Esophagus (tissue), 2 donors: ENCODE data around the gene TIMM13. TPM values are rescaled to one million over a fixed set of nuclear protein-coding genes. Genes with fewer than 3 reads are reported as not detected.
"Not testable (repeated sequence)": the region's sequence is repeated elsewhere in the genome, so short reads cannot be mapped to it uniquely, and the experiment has no call there.

ENCODE experiments used
- H3K27ac ChIP-seq, 2 donors: one replicate each; pipeline ENCODE4 v1.5.1; 2013; ENCODE audit warnings: low read depth in 2 of 2, mild to moderate bottlenecking in 2 of 2, inconsistent platforms in 1 of 2, low read length in 1 of 2, moderate library complexity in 1 of 2
- H3K27me3 ChIP-seq, 2 donors: one replicate each; pipeline ENCODE4 v1.6.1; 2013; ENCODE audit warnings: low read length in 2 of 2, control low read depth in 1 of 2, mild to moderate bottlenecking in 1 of 2; ENCODE audit not compliant: insufficient read depth in 2 of 2, control insufficient read depth in 1 of 2
- H3K36me3 ChIP-seq, 2 donors: one replicate each; pipeline ENCODE4 v1.6.1; 2013; ENCODE audit warnings: low read length in 1 of 2; ENCODE audit not compliant: control insufficient read depth in 2 of 2, insufficient read depth in 2 of 2
- H3K4me1 ChIP-seq, 2 donors: one replicate each; pipeline ENCODE4 v1.6.1; 2013; ENCODE audit warnings: low read length in 1 of 2; ENCODE audit not compliant: control insufficient read depth in 2 of 2, insufficient read depth in 2 of 2
- H3K4me3 ChIP-seq, 2 donors: one replicate each; pipeline ENCODE4 v1.5.1; 2013; ENCODE audit warnings: low read length in 2 of 2, mild to moderate bottlenecking in 2 of 2, low read depth in 1 of 2, moderate library complexity in 1 of 2
- H3K9me3 ChIP-seq, 2 donors: one replicate each; pipeline ENCODE4 v1.6.1; 2013; ENCODE audit warnings: mild to moderate bottlenecking in 2 of 2, low read depth in 1 of 2, low read length in 1 of 2, moderate library complexity in 1 of 2; ENCODE audit not compliant: control insufficient read depth in 2 of 2, insufficient read depth in 1 of 2
- WGBS, 2 donors: extraction: QIAGEN DNeasy Blood & Tissue Kit; methylation state at CpG; one replicate each; pipeline ENCODE4 v1.1.7; 2013; 5-methylcytosine and 5-hydroxymethylcytosine counted together
- polyA plus RNA-seq, 2 donors: library from polyadenylated mRNA; stranded (reverse); fragments of 200-250 nt; gene quantifications; one replicate each; pipeline ENCODE4 v1.2.3, GENCODE V29; 2013
- donor health status: healthy with polysubstance abuse.
- donor health status: Bipolar disorder and iron deficiency.

TIMM13 gene
- polyA plus RNA-seq, 2 donors: 52.0 to 86.8 TPM

DNA sequence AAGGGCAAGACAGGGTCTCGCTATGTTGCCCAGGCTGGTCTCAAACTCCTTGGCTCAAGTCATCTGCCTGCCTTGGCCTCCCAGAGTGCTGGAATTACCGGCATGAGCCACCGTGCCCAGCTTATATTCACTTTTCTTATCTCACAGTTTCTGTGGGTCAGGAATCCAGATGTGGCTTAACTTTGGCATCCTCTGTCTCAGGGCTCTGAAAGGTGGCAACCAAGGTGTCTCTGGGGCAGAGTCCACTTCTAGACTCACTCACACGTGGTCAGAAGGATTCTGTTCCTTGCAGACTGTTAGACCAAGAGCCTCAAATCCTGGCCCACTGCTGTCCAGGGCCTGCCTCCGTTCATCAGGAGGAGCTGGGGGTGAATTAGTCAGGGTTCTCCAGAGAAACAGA, 37.0 kb upstream of the TIMM13 start:
- Histone ChIP-seq H3K36me3 (no peaks in the 10 kb centered on the region), H3K27ac (no peak overlapping the region), H3K4me3 (no peak overlapping the region), H3K4me1 (peaks cover 0 to 4% of the 10 kb centered on the region in 2 donors), H3K27me3 (no peaks in the 10 kb centered on the region), H3K9me3 (no peaks in the 10 kb centered on the region)
- WGBS, 2 donors: 79 to 81% methylated on average over 5 of the region's 5 CpGs

- WGBS, 2 donors: 94% methylated on average over 5 of the region's 5 CpGs
- not testable (repeated sequence) for H3K27ac ChIP-seq, H3K4me1 ChIP-seq
Observed at GRCh38 chr19:2463694-2464093, 36.3 kb upstream of the TIMM13 start.

DNA sequence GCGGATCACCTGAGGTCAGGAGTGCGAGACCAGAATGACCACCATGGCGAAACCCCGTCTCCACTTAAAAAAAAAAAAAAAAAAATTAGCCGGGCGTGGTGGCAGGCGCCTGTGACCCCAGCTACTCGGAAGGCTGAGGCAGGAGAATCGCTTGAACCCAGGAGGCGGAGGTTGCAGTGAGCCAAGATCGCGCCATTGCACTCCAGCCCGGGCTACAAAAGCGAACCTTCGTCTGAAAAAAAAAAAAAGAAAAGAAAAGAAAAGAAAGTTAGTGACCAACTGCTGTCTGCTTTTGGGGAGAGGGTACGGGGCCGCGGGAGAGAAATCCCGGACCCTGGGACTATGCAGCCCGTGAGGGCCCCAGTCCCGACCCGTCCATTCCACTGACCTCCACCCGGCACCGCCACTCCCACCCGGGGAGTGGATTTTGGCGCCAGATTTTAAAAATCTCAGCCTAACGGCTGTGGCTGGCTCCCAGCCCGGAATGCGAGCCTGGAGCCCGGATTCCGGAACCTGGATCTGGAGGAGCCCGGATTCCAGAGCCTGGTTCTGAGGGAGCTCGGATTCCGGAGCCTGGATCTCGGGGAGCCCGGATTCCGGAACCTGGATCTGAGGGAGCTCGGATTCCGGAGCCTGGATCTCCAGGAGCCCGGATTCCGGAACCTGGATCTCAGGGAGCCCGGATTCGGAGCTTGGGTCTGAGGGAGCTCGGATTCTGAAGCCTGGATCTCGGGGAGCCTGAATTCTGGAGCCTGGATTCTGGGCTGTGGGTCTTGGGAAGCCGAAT, 35.4 kb upstream of the TIMM13 start:
- no peaks in the 10 kb centered on the region for H3K27me3 ChIP-seq
- no peaks in the 10 kb centered on the region for H3K9me3 ChIP-seq
- no peaks in the 10 kb centered on the region for H3K36me3 ChIP-seq
- H3K4me3 ChIP-seq: peak overlapping the region; percentile 60 to 67
- peaks cover 0 to 4% of the 10 kb centered on the region in 2 donors for H3K4me1 ChIP-seq
- peak overlapping the region; percentile 36 to 43 for H3K27ac ChIP-seq
- WGBS, 2 donors: 14 to 17% methylated on average over 46 of the region's 46 CpGs

More at GRCh38 chr19:2463694-2464093, 36.3 kb upstream of the TIMM13 start:
- H3K4me3 ChIP-seq, H3K36me3 ChIP-seq, H3K9me3 ChIP-seq, H3K27me3 ChIP-seq: not testable (repeated sequence)

GRCh38 chr19:2461751-2462634, 34.6 kb upstream of the TIMM13 start:
- peaks cover 0 to 4% of the 10 kb centered on the region in 2 donors for H3K4me1 ChIP-seq
- WGBS, 2 donors: 2 to 3% methylated on average over 61 to 62 of the region's 62 CpGs
- no peaks in the 10 kb centered on the region for H3K9me3 ChIP-seq
- H3K27ac ChIP-seq: peak overlapping the region in 1 of 2 donors; percentile 35
- no peaks in the 10 kb centered on the region for H3K36me3 ChIP-seq
- H3K4me3 ChIP-seq: peak overlapping the region; percentile 60 to 67
- H3K27me3 ChIP-seq: no peaks in the 10 kb centered on the region

DNA sequence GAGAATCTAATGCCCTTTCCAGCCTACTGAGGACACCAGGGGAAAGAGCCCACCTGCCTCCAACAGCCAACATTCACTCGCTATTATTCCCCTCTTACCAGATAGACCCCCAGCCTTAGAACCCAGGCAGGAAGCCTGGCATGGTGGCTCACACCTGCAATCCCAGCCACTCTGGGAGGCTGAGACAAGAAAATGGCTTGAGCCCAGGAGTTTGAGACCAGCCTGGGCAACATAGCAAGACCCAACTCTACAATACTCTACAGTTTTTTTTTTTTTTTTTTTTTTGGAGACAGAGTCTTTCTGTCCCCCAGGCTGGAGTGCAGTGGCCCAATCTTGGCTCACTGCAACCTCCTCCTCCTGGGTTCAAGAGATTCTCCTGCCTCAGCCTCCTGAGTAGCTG, 32.9 kb upstream of the TIMM13 start:
- H3K4me1 ChIP-seq: peaks cover 0 to 11% of the 10 kb centered on the region in 2 donors
- no peaks in the 10 kb centered on the region for H3K9me3 ChIP-seq
- H3K27ac ChIP-seq: no peak overlapping the region
- H3K36me3 ChIP-seq: no peaks in the 10 kb centered on the region
- WGBS, 2 donors: 90 to 100% methylated on average over 1 of the region's 1 CpG
- no peaks in the 10 kb centered on the region for H3K27me3 ChIP-seq
- no peak overlapping the region for H3K4me3 ChIP-seq

DNA sequence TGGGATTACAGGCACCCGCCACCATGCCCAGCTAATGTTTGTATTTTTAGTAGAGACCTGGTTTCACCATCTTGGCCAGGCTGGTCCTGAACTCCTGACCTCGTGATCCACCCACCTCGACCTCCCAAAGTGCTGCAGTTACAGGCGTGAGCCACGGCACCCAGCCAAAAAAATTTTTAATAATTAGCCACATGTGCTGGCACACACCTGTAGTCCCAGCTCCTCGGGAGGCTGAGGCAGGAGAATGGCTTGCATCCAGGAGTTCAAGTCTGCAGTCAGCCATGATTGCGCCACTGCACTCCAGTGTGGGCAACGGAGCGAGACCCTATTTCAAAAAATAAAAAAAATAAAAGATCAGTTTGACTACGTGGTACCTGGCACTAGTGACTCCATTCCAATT, 31.4 kb upstream of the TIMM13 start:
- not testable (repeated sequence) for H3K9me3 ChIP-seq
- 83 to 87% methylated on average over 10 of the region's 10 CpGs for WGBS, 2 donors
- peaks cover 0 to 11% of the 10 kb centered on the region in 2 donors for H3K4me1 ChIP-seq

DNA sequence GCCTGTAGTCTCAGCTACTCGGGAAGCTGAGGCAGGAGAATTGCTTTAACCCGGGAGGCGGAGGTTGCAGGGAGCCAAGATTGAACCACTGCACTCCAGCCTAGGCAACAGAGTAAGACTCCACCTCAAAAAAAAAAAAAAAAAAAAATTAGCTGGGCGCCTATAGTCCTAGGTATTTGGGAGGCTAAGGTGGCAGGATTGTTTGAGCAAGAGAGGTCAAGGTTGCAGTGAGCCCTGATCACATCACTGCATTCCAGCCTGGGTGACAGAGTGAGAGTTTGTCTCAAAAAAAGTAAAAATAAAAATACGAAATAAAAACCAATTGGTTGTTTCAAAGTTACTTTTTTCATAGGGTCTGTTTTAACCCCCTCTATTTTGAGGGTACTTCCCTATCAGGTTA, 30.7 kb upstream of the TIMM13 start:
- Histone ChIP-seq H3K36me3 (no peaks in the 10 kb centered on the region), H3K4me3 (no peak overlapping the region), H3K27ac (no peak overlapping the region), H3K9me3 (no peaks in the 10 kb centered on the region), H3K27me3 (no peaks in the 10 kb centered on the region), H3K4me1 (peaks cover 0 to 11% of the 10 kb centered on the region in 2 donors)
- 85 to 96% methylated on average over 5 of the region's 5 CpGs for WGBS, 2 donors

More for the DNA sequence above, 31.4 kb upstream of the TIMM13 start:
- not testable (repeated sequence) for H3K36me3 ChIP-seq, H3K27ac ChIP-seq, H3K27me3 ChIP-seq, H3K4me3 ChIP-seq

DNA sequence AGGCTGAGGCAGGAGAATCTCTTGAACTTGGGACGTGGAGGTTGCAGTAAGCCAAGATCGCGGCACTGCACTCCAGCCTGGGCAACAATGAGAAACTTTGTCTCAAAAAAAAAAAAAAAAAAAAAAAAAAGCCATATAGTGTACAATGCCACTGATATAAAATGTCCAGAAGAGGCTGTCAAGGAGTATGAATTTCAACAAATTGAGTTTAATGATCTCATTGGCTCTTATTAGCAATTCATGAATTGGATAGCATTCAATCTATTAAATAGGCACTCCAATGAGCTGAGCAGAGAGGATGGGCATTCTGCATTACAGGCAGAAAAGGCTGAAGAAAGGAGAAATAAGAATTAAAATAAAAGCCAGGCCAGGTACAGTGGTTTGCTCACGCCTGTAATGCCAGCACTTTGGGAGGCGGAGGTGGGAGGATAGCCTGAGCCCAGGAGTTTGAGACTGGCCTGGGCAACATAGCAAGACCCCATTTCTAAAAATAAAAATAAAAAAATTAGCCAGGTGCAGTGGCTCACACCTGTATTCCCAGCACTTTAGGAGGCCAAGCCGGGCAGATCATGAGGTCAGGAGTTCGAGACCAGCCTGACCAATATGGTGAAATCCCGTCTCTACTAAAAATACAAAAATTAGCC, 30.1 kb upstream of the TIMM13 start:
- 88 to 91% methylated on average over 8 of the region's 8 CpGs for WGBS, 2 donors
- no peaks in the 10 kb centered on the region for H3K27me3 ChIP-seq
- peak overlapping the region; percentile 62 to 83 for H3K27ac ChIP-seq
- H3K9me3 ChIP-seq: no peaks in the 10 kb centered on the region
- peak overlapping the region in 1 of 2 donors; percentile 6 for H3K4me3 ChIP-seq
- peaks cover 0 to 11% of the 10 kb centered on the region in 2 donors for H3K4me1 ChIP-seq
- no peaks in the 10 kb centered on the region for H3K36me3 ChIP-seq

DNA sequence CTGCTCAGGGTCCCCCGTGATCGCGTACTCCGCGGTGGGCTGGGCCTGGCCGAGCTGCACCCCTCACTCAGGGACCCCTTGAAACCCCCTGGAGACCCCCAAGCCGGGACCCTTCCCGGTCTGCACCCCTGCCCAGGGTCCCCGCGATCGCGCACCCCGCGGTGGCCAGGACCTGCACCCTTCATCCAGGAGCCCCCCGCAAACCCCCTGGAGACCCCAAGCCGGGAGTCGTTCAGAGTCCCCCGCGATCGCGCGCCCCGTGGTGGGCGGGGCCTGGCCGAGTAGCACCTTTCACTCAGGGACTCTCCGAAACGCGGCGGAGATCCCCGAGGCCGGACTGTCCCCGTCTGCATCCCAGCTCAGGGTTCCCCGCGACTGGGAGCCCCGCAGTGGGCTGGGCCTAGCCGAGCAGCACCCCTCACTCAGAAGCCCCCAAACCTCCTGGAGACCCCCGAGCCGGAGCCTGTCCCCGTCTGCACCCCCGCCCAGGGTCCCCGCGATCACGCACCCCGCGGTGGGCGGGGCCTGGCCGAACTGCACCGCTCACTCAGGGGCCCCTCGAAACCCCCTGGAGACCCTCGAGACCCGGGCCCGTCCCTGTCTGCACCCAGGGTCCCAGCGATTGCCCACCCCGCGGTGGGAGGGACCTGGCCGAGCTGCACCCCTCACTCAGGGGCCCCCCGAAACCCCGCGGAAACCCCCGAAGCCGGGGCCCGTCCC, 28.6 kb upstream of the TIMM13 start:
- Histone ChIP-seq H3K4me1 (peaks cover 0 to 7% of the 10 kb centered on the region in 2 donors), H3K36me3 (no peaks in the 10 kb centered on the region), H3K27me3 (no peaks in the 10 kb centered on the region), H3K9me3 (no peaks in the 10 kb centered on the region), H3K27ac (peak overlapping the region in 1 of 2 donors; percentile 83), H3K4me3 (peak overlapping the region; percentile 89 to 95)
- WGBS, 2 donors: 1% methylated on average over 45 to 62 of the region's 62 CpGs
